ENCODE results near the gene CDKN2AIPNL. TPM values are rescaled to one million over a fixed set of nuclear protein-coding genes. Genes with fewer than 3 reads are reported as not detected.

CDKN2AIPNL gene
- polyA plus RNA-seq, 1 of the 3 experiments (the other 2 are of a cell fraction), result 23.3 TPM

GRCh38 chr5:134371834-134372340 lies 39.8 kb downstream of the CDKN2AIPNL start:
- peak overlapping the region; percentile 38; the same call in 1 of the 2 replicates for H2AFZ ChIP-seq (ENCODE audit: low read depth)
- ChIA-PET CTCF (interaction anchor here (0.8 to 2.0 kb wide), 10 partner anchors 10 to 533 kb away, joined by 3 to 12 read pairs (median 4); partner anchors contain the start of genes JADE2 and PCBD2), POLR2A (interaction anchor here (0.6 to 1.9 kb wide), 10 partner anchors 10 to 1391 kb away, joined by 3 to 15 read pairs (median 4); partner anchors contain the start of genes CAMLG, CDKN2AIPNL and JADE2)
- peaks cover 0 to 13% of the 10 kb centered on the region in 2 experiments; a peak in 3 of 4 replicates for H3K4me1 ChIP-seq (ENCODE audit: control insufficient read depth in 1 of 2, insufficient read depth in 2 of 2, low read depth in 1 of 2, low read length in 1 of 2)
- H3K27ac ChIP-seq (ENCODE audit: low read depth in 2 of 2, low read length in 1 of 2), result peak overlapping the region; percentile 98
- peak; percentile 63 for DNase-seq
- WGBS (ENCODE audit: low lambda C conversion rate), result under 1% methylated on average over 27 of the region's 29 CpGs
- peaks cover 5% of the 10 kb centered on the region for H3F3A ChIP-seq (replicated peaks; ENCODE audit: insufficient read depth)
- H3K27me3 ChIP-seq (ENCODE audit: insufficient read depth), result no peaks in the 10 kb centered on the region
- H3K36me3 ChIP-seq (replicated peaks in 1 of 2; ENCODE audit: control insufficient read depth in 1 of 2, insufficient read depth in 2 of 2, low read length in 1 of 2), result peaks cover 15 to 23% of the 10 kb centered on the region in 2 experiments
- no peaks in the 10 kb centered on the region for H3K9me3 ChIP-seq
- H4K20me1 ChIP-seq (ENCODE audit: insufficient read depth), result peaks cover 46% of the 10 kb centered on the region
- peak overlapping the region; percentile 77 for H3K4me2 ChIP-seq
- peak overlapping the region; percentile 99 for H3K9ac ChIP-seq
- TF ChIP-seq TEAD4 (IDR thresholded peaks at IDR 0.05; ENCODE audit: borderline replicate concordance, insufficient read depth) (no peak), JUND (IDR thresholded peaks at IDR 0.05) (no peak), REST (IDR thresholded peaks at IDR 0.05; ENCODE audit: low read depth, low read length) (no peak), MXI1 (IDR thresholded peaks at IDR 0.05; ENCODE audit: low read depth, low read length) (no peak), SIN3A (IDR thresholded peaks at IDR 0.05; ENCODE audit: borderline replicate concordance, low read depth, low read length) (peak; percentile 5; the same call in 1 of the 2 replicates), ZBTB33 (IDR thresholded peaks at IDR 0.05; ENCODE audit: borderline replicate concordance, low read depth) (no peak), EZH2phosphoT487 (IDR thresholded peaks at IDR 0.05; ENCODE audit: borderline replicate concordance, low read depth) (no peak), GABPA (IDR thresholded peaks at IDR 0.05; ENCODE audit: low read depth) (no peak), NRF1 (IDR thresholded peaks at IDR 0.05; ENCODE audit: low read depth, low read length) (no peak), TAF1 (IDR thresholded peaks at IDR 0.05; ENCODE audit: borderline replicate concordance, low read depth, low read length) (peak; percentile 33; the same call in 1 of the 2 replicates), TCF12 (IDR thresholded peaks at IDR 0.05) (no peak), NFIC (IDR thresholded peaks at IDR 0.05; ENCODE audit: borderline replicate concordance) (no peak), RCOR1 (IDR thresholded peaks at IDR 0.05; ENCODE audit: low read length) (no peak)
- TF ChIP-seq, protein P1, sequence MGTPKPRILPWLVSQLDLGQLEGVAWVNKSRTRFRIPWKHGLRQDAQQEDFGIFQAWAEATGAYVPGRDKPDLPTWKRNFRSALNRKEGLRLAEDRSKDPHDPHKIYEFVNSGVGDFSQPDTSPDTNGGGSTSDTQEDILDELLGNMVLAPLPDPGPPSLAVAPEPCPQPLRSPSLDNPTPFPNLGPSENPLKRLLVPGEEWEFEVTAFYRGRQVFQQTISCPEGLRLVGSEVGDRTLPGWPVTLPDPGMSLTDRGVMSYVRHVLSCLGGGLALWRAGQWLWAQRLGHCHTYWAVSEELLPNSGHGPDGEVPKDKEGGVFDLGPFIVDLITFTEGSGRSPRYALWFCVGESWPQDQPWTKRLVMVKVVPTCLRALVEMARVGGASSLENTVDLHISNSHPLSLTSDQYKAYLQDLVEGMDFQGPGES (IDR thresholded peaks at IDR 0.05; ENCODE audit: low read depth, low read length), result no peak
- H3K79me2 ChIP-seq (ENCODE audit: insufficient read depth), result peaks cover 63% of the 10 kb centered on the region
- H3K9me2 ChIP-seq, result no peaks in the 10 kb centered on the region
- H3K4me3 ChIP-seq (ENCODE audit: low read depth in 2 of 2, low read length in 1 of 2), result peak overlapping the region; percentile 93 to 95

All from SK-N-SH (cell line).